ENCODE results near the gene RIT2. TPM values are rescaled to one million over a fixed set of nuclear protein-coding genes. Genes with fewer than 3 reads are reported as not detected.

Gene RIT2
- total RNA-seq, 4 donors from 2014 or later = not detected

DNA sequence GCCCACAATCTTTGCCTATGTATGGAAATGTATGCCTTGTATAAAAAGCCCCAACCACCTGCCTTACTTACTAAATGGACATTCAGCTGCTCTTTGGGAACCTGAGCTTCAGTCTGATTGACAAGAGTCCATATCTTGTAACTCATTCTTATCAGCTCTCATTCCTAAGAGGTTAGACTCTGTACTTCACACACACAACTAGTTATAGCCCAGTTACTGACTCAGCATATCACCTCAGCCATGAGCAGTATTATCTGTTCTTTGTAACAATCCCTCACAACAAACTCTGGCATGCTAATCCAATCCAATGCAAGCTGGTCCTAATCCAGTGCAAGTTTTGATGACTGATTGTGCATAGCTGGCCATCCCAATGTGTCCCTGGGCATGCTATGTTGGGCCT is 250.6 kb downstream of the RIT2 start:
- no peak for TF ChIP-seq CTCF (IDR thresholded peaks at IDR 0.05; ENCODE audit: low read depth)

- TF ChIP-seq CTCF (IDR thresholded peaks at IDR 0.05; ENCODE audit: low read depth) = no peak
These were observed 254.2 kb downstream of the RIT2 start for GRCh38 chr18:42861271-42861670.

- TF ChIP-seq CTCF (IDR thresholded peaks at IDR 0.05; ENCODE audit: low read depth) = no peak
These were observed 254.9 kb downstream of the RIT2 start for GRCh38 chr18:42860548-42860947.

DNA sequence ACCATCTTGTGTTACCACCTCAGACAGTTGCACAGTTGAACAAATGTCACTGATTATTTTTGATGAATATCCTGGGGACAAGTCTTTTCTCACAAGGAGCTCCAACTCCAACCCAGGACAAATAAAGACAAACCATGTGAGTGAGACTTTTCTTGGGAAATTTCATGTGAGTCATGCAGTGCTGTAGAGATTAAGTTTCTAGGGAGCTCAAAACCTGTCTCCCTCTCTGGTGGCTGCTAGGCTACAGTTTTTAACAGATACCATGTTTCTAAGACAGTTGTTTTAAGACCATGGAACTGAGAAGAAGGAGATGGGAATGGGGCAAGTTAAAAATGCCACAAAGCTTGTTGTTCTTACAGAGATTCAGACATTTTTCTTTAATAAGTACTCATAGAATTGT is 255.5 kb downstream of the RIT2 start:
- no peak for TF ChIP-seq CTCF (IDR thresholded peaks at IDR 0.05; ENCODE audit: low read depth)

DNA sequence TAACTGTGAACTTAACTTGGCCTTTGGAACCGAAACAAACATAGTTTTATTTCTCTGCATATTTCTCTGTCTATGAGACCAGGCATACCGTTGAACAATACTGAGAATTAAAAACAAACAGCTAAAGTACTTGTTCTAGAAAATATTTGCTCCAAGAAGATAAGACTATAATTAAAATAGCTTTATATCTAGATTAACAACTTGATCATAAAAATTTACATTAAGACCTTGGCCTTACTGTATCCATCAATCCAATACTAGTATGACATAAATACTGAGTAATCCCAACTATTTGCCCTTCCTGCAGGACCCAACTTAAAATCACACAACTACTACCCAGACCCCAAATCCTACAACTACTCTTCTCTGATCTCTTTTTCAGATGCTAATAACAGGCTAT is 260.9 kb downstream of the RIT2 start:
- no peak for TF ChIP-seq CTCF (IDR thresholded peaks at IDR 0.05; ENCODE audit: low read depth)

GRCh38 chr18:42850174-42851083 is 265.1 kb downstream of the RIT2 start:
- no peak for TF ChIP-seq CTCF (IDR thresholded peaks at IDR 0.05; ENCODE audit: low read depth)

GRCh38 chr18:42839408-42839807 is 276.1 kb downstream of the RIT2 start:
- no peak for TF ChIP-seq CTCF (IDR thresholded peaks at IDR 0.05; ENCODE audit: low read depth)

Data from subcutaneous adipose tissue (tissue), 4 donors.